GM20000 (cell line): ENCODE measurements around the gene ELOA.
A peak's percentile ranks its signal among the peaks of the same experiment; 100 is the strongest.
"Not testable (repeated sequence)": the region's sequence is repeated elsewhere in the genome, so short reads cannot be mapped to it uniquely, and the experiment has no call there.

ENCODE experiments used
- DNase-seq: peaks from one replicate; pipeline ENCODE4 v3.0.0; 2012; ENCODE audit warnings: low spot score
- TF ChIP-seq, protein P1 (sequence below): IDR thresholded peaks from 2 replicates; pipeline ENCODE4 v1.5.1; 2012; ENCODE audit warnings: mild to moderate bottlenecking, control low read depth; ENCODE audit errors: extremely low read depth, missing control alignments

The ELOA gene

DNA sequence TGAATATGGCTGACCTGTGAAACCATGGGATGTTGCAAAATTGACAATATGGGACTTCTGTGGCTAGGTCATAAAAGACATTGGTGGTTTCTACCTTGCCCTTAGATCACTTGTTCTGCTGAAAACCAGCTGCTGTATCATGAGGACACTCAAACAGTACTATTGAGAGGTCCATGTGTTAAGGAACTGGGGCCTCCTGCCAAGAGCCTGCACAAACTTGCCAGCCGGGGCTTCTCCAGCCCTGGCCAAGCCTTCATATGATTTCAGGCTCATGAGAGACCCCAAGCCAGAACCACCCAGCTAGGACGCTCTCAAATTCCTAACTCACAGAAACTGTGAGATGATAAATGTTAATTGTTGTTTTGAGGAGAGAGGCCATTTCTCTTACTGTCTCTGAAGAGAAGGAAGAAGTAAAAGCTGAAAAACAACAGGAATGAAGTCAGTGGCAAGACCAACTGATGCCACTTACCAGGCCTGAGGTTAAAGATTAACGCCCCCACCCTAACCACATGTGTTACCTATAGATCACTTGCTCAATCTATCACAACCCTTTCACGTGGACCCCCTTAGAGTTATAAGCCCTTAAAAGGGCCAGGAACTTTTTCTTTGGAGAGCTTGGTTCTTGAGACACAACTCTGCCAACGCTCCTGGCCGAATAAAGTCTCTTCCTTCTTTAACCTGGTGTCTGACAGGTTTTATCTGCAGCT lies 31.1 kb downstream of the ELOA start:
- TF ChIP-seq, protein P1, sequence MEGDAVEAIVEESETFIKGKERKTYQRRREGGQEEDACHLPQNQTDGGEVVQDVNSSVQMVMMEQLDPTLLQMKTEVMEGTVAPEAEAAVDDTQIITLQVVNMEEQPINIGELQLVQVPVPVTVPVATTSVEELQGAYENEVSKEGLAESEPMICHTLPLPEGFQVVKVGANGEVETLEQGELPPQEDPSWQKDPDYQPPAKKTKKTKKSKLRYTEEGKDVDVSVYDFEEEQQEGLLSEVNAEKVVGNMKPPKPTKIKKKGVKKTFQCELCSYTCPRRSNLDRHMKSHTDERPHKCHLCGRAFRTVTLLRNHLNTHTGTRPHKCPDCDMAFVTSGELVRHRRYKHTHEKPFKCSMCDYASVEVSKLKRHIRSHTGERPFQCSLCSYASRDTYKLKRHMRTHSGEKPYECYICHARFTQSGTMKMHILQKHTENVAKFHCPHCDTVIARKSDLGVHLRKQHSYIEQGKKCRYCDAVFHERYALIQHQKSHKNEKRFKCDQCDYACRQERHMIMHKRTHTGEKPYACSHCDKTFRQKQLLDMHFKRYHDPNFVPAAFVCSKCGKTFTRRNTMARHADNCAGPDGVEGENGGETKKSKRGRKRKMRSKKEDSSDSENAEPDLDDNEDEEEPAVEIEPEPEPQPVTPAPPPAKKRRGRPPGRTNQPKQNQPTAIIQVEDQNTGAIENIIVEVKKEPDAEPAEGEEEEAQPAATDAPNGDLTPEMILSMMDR = no peak
- no peak for DNase-seq

DNA sequence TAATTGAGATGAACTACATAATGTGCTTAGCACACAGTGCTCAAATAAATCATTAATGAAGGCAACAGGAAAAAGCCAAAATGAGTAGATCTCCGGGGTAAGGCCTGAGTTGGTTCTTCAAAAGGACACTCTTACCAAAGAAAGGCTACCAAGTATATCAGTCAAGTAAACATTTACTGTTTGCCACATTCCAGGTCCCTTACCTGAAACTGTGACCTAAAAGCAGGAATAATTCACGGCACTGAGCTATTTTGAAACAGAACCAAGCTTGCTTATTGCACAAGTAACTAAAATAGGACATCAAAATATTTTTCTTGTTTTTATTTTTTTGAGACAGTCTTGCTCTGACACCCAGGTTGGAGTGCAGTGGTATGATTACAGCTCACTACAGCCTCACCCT lies 32.9 kb downstream of the ELOA start:
- DNase-seq = no peak
- TF ChIP-seq, protein P1 = no peak

DNA sequence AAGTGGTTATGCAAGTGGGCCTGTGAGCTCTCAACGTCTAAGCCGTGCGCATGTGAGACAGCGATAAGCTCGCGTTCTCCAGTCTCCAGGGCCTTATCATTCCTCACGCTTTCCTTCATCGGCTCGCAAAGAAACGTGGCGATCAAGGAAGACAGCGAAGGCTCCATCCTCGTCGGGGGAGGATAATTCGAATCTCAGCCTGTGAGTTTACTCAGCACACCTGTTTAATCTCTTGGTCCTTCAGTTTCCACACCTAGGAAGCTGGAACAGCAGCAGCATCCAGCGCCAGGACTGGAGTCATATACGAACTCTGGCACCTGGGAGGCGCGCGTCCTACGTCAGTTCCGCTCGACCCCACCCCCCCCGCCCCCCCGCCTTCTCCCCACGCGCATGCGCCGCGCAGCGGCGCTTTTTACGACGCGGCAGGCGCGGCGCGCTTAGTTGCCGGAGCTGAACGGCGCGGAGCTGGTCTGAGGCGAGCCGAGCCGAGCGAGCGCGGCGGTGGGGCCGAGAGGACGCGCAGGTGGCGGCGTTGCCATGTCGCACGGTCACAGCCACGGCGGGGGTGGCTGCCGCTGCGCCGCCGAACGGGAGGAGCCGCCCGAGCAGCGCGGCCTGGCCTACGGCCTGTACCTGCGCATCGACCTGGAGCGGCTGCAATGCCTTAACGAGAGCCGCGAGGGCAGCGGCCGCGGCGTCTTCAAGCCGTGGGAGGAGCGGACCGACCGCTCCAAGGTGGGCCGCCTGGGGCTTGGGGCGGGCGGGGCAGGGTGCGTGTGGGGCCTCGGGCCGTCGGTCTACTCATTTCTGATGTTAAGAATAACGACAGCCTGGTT lies 34.9 kb downstream of the ELOA start, which contains the start of gene PITHD1:
Gene PITHD1 (plus strand): TSS at position 440 of the 836 bp plus-strand sequence. CDS start 98 bp downstream, at position 538.
- TF ChIP-seq, protein P1 = no peak
- peak; percentile 96 for DNase-seq

DNA sequence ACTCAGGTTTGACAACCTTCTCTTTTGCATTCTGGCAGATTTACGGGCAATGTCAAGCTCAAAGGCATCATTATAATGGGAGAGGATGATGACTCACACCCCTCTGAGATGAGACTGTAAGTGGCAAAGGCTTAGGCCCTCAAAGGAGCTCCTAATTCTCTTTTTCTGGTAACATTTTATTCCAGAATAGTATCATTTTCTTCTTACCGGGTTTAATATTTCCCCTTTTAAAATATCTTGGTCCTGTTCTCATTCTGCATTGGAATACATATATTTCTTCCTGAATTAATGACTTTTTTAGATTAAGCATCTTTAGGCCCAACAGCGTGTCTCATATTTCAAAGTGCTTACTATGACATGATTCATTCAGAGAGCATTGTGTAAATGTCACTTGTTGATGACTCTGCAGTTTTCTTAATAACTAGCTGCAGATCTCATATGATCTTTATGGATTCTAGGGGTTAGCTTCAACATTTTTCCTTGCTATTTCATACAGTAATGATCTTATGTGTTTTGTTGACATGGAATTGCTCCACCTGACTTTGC lies 36.6 kb downstream of the ELOA start:
- DNase-seq = no peak
- TF ChIP-seq, protein P1 = no peak

DNA sequence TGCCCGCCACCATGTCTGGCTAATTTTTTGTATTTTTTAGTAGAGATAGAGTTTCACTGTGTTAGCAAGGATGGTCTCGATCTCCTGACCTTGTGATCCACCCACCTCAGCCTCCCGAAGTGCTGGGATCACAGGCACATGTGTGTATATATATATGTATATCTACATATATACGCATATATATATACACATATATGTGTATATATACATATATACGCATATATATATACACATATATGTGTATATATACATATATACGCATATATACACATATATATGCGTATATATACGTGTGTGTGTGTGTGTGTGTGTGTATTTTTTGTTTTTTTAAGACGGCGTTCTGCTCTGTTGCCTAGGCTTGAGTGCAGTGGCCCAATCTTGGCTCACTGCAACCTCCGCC lies 39.9 kb downstream of the ELOA start:
- not testable (repeated sequence) for DNase-seq

DNA sequence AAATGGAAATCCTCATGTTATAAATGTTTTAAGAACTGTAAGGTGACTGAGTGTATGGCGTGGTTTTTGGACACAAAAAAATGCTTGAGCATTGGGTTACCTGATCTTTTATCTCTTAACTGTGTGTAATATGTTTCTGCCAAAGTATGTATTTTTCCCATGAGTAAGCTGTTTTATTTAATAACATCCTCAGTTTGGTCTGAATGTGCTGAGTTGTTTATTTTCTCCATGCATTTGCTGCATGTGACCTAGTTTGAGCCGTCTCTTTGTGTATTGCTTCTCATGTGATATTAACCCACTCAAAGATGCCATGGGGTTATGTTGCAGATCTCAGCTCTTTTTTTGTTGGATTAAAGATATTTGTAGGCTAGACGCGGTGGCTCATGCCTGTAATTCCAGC lies 41.6 kb downstream of the ELOA start:
- TF ChIP-seq, protein P1 = no peak
- DNase-seq = no peak

DNA sequence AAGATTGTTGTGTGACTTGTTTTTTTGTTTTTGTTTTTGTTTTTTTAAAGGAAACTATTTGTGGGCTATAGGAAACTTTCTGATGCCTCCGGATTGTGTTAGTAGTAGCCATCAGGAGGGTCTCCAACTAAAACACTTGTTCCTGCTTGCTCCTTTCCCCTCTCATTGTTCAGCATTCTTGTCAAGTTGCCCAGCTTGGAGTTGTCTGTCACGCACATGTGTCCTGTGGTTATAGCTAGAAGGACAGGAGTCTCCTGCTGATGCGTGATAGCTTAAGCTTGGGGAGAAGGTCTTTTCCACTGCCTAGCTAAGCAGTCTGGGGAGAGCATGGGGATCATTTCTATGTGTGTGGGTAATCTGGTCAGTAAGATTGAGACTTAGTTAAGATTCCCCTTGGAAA lies 44.4 kb downstream of the ELOA start:
- TF ChIP-seq, protein P1 = no peak
- no peak for DNase-seq
